ENCODE measurements around the gene C2orf81.

DNA sequence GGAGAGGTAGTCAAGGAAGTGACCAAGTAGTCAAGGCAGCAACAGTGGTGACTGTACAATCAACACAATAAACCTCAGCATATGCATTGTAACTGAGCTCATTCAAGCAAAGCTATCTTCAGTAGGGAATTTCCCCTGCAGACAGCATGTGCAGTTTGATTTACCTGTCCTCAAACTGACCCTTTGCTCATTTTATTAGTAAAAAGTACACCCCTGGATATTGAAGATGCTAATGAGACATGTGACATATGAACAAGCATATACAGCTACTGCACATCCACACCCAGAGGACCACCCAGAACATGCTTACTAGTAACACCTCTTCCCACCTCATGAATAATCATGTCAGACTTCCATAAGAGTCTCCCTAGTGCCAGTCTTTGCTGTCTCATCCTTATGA, 15.4 kb downstream of the C2orf81 start:
- TF ChIP-seq EZH2 (IDR thresholded peaks at IDR 0.05) (no peak), POLR2AphosphoS5 (IDR thresholded peaks at IDR 0.05; ENCODE audit: borderline replicate concordance, low read depth, low read length) (no peak)
